ENCODE measurements around the gene APOBEC4.

GRCh38 chr1:183635099-183635605 is 18.0 kb downstream of the APOBEC4 start:
- no peak for TF ChIP-seq RAD21 (IDR thresholded peaks at IDR 0.05; ENCODE audit: low read depth)
- no peak for TF ChIP-seq CEBPB (IDR thresholded peaks at IDR 0.05; ENCODE audit: low read depth)
- TF ChIP-seq POLR2AphosphoS5 (IDR thresholded peaks at IDR 0.05; ENCODE audit: low read depth, low read length): no peak
- no peak for TF ChIP-seq ZBTB33 (IDR thresholded peaks at IDR 0.05; ENCODE audit: extremely low read depth, insufficient replicate concordance, low read length)
- TF ChIP-seq SIN3A (IDR thresholded peaks at IDR 0.05; ENCODE audit: low read depth): 0 out of 2 replicates have a peak, but pooled peaks have one; percentile 52
- TF ChIP-seq, protein P1, sequence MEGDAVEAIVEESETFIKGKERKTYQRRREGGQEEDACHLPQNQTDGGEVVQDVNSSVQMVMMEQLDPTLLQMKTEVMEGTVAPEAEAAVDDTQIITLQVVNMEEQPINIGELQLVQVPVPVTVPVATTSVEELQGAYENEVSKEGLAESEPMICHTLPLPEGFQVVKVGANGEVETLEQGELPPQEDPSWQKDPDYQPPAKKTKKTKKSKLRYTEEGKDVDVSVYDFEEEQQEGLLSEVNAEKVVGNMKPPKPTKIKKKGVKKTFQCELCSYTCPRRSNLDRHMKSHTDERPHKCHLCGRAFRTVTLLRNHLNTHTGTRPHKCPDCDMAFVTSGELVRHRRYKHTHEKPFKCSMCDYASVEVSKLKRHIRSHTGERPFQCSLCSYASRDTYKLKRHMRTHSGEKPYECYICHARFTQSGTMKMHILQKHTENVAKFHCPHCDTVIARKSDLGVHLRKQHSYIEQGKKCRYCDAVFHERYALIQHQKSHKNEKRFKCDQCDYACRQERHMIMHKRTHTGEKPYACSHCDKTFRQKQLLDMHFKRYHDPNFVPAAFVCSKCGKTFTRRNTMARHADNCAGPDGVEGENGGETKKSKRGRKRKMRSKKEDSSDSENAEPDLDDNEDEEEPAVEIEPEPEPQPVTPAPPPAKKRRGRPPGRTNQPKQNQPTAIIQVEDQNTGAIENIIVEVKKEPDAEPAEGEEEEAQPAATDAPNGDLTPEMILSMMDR (IDR thresholded peaks at IDR 0.05 in 2 of 3, conservative IDR thresholded peaks at IDR 0.05 in 1 of 3; ENCODE audit: borderline replicate concordance in 1 of 3, insufficient read depth in 1 of 3, low read depth in 2 of 3, low read length in 2 of 3): no peak
- no peak for TF ChIP-seq POLR2A (IDR thresholded peaks at IDR 0.05; ENCODE audit: borderline replicate concordance, extremely low read depth, insufficient read depth, insufficient read length)
- TF ChIP-seq ATF3 (IDR thresholded peaks at IDR 0.05): no peak
- TF ChIP-seq YY1 (IDR thresholded peaks at IDR 0.05; ENCODE audit: extremely low read depth, insufficient replicate concordance, low read depth, low read length): no peak
- TF ChIP-seq EZH2phosphoT487 (IDR thresholded peaks at IDR 0.05; ENCODE audit: borderline replicate concordance): no peak
- no peak for TF ChIP-seq REST (IDR thresholded peaks at IDR 0.05; ENCODE audit: low read depth)
- no peak for TF ChIP-seq SP1 (IDR thresholded peaks at IDR 0.05; ENCODE audit: low read depth)
- TF ChIP-seq ZFX (IDR thresholded peaks at IDR 0.05): no peak
- TF ChIP-seq TCF7L2 (IDR thresholded peaks at IDR 0.05; ENCODE audit: borderline replicate concordance, extremely low read depth, insufficient read depth, insufficient read length): no peak
